ENCODE measurements around the gene TIGD6.

TIGD6 gene

DNA sequence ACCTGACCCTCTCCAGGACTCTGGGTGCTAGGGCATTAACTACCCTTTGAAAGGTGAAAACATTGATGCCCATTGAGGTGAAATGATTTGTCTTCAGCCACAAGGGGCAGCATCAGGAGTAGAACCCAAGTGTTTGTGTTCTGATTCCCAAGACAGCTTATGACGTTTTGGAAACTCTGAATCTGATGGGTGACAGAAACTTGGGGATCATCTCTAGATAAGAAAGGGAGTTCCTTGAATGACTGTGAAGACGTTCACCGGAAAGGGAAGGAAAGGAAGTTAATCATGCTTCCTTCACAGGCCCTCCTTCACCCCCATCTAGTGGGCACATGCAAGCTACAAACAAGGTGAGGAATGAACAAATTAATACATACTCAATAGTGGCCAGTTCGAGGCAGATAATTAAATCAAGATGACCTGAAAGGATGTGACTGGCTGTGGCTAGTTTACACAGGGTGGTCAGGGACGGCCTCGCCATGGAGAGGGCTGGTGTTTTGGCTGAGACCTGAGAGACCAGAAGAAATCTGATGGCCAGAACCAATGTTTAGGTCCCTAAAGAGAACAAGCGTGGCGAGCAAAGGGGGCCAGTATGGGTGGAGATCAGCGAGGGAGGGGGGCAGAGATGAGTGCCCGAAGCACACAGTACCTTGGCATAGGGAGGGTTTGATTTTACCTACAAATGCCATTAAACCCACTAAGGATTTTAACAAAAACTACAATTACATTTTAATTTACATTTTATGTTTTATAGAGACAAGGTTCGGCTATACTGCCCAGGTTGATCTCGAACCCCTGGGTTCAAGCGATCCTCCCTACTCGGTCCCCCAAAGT is 40.8 kb downstream of the TIGD6 start:
- peak overlapping the region; percentile 77 for H3K4me3 ChIP-seq (ENCODE audit: low read depth, low read length)
- no peak for DNase-seq (ENCODE audit: low read depth)
- TF ChIP-seq, protein P1, sequence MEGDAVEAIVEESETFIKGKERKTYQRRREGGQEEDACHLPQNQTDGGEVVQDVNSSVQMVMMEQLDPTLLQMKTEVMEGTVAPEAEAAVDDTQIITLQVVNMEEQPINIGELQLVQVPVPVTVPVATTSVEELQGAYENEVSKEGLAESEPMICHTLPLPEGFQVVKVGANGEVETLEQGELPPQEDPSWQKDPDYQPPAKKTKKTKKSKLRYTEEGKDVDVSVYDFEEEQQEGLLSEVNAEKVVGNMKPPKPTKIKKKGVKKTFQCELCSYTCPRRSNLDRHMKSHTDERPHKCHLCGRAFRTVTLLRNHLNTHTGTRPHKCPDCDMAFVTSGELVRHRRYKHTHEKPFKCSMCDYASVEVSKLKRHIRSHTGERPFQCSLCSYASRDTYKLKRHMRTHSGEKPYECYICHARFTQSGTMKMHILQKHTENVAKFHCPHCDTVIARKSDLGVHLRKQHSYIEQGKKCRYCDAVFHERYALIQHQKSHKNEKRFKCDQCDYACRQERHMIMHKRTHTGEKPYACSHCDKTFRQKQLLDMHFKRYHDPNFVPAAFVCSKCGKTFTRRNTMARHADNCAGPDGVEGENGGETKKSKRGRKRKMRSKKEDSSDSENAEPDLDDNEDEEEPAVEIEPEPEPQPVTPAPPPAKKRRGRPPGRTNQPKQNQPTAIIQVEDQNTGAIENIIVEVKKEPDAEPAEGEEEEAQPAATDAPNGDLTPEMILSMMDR (IDR thresholded peaks at IDR 0.05; ENCODE audit: low read depth, low read length, missing control alignments), result peak; percentile 57
- in situ Hi-C loops (cut with HindIII; ENCODE audit: low sequenced_read_pairs), result no loop called here

DNA sequence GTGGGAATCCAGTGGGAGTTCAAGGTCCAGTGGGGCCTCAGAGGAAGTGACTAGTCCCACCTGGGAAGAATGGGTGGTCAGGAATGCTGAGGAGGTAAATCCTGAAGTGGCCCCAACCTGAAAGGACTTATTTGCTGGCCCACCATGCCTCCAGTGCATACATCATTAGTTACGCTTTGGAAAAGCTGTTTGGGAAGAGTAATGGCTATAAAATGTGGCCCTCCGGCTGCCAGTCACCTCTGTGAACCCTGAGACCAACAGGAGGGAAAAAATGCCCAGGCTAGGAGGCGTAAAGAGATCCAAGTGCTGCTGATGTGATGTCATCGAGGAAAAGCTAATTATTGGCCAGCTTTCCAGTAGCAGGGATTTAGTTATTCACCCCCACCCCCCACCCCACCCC is 42.6 kb downstream of the TIGD6 start:
- TF ChIP-seq, protein P1 (IDR thresholded peaks at IDR 0.05; ENCODE audit: low read depth, low read length, missing control alignments), result no peak
- in situ Hi-C loops (cut with HindIII; ENCODE audit: low sequenced_read_pairs), result no loop called here
- no peak for DNase-seq (ENCODE audit: low read depth)
- H3K4me3 ChIP-seq (ENCODE audit: low read depth, low read length), result no peak overlapping the region

DNA sequence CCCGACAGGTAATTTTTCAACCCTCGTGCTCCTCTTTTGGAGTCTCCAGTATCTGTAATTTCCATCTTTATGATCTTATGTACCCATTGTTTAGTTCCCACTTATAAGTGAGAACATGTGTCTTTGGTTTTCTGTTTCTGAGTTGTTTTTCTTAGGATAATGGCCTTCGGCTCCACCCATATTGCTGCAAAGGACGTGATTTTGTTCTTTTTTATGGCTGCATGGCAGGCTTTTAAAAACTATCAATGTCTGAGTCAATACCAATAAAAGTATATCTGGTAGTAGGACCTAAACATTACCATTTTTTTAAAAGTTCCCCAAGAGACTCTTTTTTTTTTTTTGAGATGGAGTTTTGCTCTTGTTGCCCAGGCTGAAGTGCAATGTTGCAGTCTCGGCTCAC is 43.8 kb downstream of the TIGD6 start:
- no peak overlapping the region for H3K4me3 ChIP-seq (ENCODE audit: low read depth, low read length)
- TF ChIP-seq, protein P1 (IDR thresholded peaks at IDR 0.05; ENCODE audit: low read depth, low read length, missing control alignments), result no peak
- DNase-seq (ENCODE audit: low read depth), result no peak
- in situ Hi-C loops (cut with HindIII; ENCODE audit: low sequenced_read_pairs), result no loop called here

GRCh38 chr5:149954798-149955197 is 45.7 kb downstream of the TIGD6 start:
- TF ChIP-seq, protein P1 (IDR thresholded peaks at IDR 0.05; ENCODE audit: low read depth, low read length, missing control alignments), result no peak
- DNase-seq (ENCODE audit: low read depth), result no peak
- in situ Hi-C loops (cut with HindIII; ENCODE audit: low sequenced_read_pairs), result no loop called here
- H3K4me3 ChIP-seq (ENCODE audit: low read depth, low read length), result no peak overlapping the region

DNA sequence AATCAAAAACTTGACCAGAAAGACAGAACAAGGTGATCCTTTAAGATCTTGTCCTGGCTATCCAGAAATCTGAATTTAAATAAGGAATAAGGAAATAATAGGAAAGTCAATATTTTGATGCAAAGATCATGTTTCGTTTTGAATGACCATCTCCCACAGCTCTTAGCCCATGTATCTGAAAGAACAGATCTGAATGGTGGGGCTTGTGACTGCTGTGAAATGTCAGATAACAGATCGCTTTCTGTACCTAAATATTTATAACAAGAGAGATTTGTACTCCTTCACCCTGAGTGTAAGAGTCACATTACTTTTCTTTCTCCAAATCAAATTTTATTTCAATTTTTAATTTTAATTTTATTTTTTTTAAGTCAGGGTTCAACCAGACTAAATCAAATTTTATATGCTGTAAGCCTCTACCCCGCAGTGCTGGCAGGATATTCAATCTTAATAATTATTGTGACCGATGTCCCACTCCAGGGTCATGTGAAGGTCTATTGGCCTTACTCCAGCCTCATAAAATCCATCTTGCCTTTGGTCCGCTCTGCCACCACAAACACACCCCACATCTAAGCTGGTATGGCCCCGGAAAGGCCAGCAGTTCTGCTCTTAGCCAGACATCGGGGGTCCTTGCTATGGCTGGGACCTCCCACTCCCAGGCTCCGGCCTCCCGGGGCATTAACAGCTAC is 46.9 kb downstream of the TIGD6 start:
- no peak overlapping the region for H3K4me3 ChIP-seq (ENCODE audit: low read depth, low read length)
- no peak for DNase-seq (ENCODE audit: low read depth)
- TF ChIP-seq, protein P1 (IDR thresholded peaks at IDR 0.05; ENCODE audit: low read depth, low read length, missing control alignments), result no peak
- in situ Hi-C loops (cut with HindIII; ENCODE audit: low sequenced_read_pairs), result no loop called here

DNA sequence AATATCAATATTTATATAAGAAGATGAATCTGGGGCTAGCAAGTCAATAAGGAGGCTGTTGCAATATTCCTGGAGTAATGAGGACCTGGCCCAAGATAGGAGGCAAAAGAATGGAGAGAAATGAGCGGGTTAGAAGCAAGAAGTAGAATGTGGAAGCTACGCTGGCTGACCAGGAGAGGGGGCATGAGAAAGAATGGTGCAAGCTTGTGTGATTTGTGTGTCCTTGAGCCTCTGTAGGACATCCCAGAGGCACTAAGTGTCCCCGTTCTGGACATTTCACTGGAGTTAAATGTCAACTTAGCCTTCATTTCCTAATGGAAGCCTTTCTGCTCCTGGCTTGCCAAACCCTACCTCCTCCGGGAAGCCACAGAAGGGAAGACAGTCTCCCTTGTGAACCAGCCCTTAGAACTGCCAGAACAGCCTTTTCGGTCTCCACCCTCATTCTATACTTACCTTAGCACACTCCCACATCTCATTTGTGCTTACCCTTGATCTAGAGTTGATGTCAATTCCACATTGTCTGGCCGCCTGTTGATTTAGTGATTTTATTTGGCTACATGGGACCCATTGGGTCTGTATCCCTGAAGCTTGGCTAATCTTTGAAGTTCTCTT is 49.2 kb downstream of the TIGD6 start:
- TF ChIP-seq, protein P1 (IDR thresholded peaks at IDR 0.05; ENCODE audit: low read depth, low read length, missing control alignments), result no peak
- in situ Hi-C loops (cut with HindIII; ENCODE audit: low sequenced_read_pairs), result no loop called here
- no peak overlapping the region for H3K4me3 ChIP-seq (ENCODE audit: low read depth, low read length)
- no peak for DNase-seq (ENCODE audit: low read depth)
